Gastroesophageal sphincter (tissue), 4 donors: Measurements from ENCODE around the gene KCNE1. TPM values are rescaled to one million over a fixed set of nuclear protein-coding genes. Genes with fewer than 3 reads are reported as not detected.

Experiments
- ATAC-seq: fragments of 150-250 bp; one replicate; pipeline ENCODE4 v1.9.1; 2016; ENCODE audit warnings: mild to moderate bottlenecking, moderate library complexity
- H3K27ac ChIP-seq, 4 donors: fragments of 200-600 bp; sonication (generic) in 3 of 4; 1 replicate in 3 of 4; 2 replicates in 1 of 4; pipeline ENCODE4 v1.5.1; 2016 to 2019
- H3K27me3 ChIP-seq: fragments of 200-600 bp; sonication (generic); one replicate; pipeline ENCODE4 v1.5.1; 2019
- H3K36me3 ChIP-seq, 2 donors: fragments of 200-600 bp; sonication (generic); one replicate each; pipeline ENCODE4 v1.5.1; 2019; ENCODE audit warnings: control low read depth in 1 of 2
- H3K4me1 ChIP-seq, 3 donors: fragments of 200-600 bp; sonication (generic); 1 replicate in 2 of 3; 2 replicates in 1 of 3; pipeline ENCODE4 v1.5.1; 2016 to 2019; ENCODE audit warnings: control low read depth in 2 of 3
- H3K4me3 ChIP-seq, 2 donors: fragments of 200-600 bp; sonication (generic); one replicate each; pipeline ENCODE4 v1.5.1; 2019; ENCODE audit warnings: mild to moderate bottlenecking in 1 of 2, moderate library complexity in 1 of 2
- H3K9me3 ChIP-seq, 3 donors: fragments of 200-600 bp; sonication (generic); one replicate each; pipeline ENCODE4 v1.5.1; 2017 to 2019; ENCODE audit warnings: control low read depth in 2 of 3
- EP300 ChIP-seq: sonication (generic); formaldehyde crosslinking; IDR thresholded peaks from one replicate; pipeline ENCODE4 v1.6.1; 2017; ENCODE audit warnings: antibody characterized with exemption, mild to moderate bottlenecking
- POLR2A ChIP-seq, 2 donors: fragments of 450-650 bp; IDR thresholded peaks; one replicate each; pipeline ENCODE4 v1.6.1; 2017; ENCODE audit warnings: antibody characterized with exemption in 2 of 2, mild to moderate bottlenecking in 2 of 2, moderate library complexity in 1 of 2
- POLR2AphosphoS5 ChIP-seq: sonication (generic); formaldehyde crosslinking; IDR thresholded peaks from one replicate; pipeline ENCODE4 v1.6.1; 2017; ENCODE audit warnings: antibody characterized with exemption
- WGBS, 2 donors: methylation state at CpG; one replicate each; pipeline ENCODE4 v1.1.5; 2018; ENCODE audit warnings: low coverage in 1 of 2; 5-methylcytosine and 5-hydroxymethylcytosine counted together
- total RNA-seq, 4 donors: library from RNA; depleted of rRNA; stranded (reverse); fragments of >200 nt; gene quantifications; one replicate each; pipeline ENCODE4 v1.1.0, GENCODE V29; 2016
- TF ChIP-seq, protein P1 (sequence below), 4 experiments: fragments of 200-600 bp in 2 of 4; fragments of 450-650 bp in 2 of 4; sonication (generic) in 1 of 4; IDR thresholded peaks; one replicate each; pipeline ENCODE4 v1.5.1; 2017 to 2019; ENCODE audit warnings: antibody characterized with exemption in 4 of 4, mild to moderate bottlenecking in 2 of 4, moderate library complexity in 2 of 4

KCNE1 gene
- total RNA-seq, 4 donors from 2014 or later: 0.64 to 6.4 (median 3.0) TPM

DNA sequence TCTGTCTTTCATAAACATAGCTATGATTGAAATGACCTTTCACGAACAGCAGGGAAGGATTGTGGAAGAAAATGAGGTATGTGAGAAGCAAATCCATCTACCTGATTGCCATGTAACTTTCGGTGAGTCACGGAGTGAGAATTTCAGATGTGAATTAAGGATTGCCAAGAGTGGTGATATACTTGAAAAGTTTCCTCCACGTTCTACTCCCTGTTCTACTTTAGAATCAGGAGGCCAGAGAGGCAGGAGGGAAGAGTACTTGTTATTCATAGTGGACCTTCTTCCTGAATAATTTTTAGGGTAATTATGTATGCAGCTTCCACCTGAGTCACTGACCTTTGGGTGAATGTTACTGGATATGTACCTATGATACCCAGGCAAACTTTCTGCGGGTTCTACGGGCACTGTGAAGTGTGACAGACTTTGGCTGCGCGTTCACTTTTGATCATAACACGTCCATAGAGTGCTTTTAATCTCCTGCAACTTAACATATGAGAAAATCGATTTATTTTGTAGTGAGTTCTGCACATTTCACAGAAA is 2.6 kb upstream of the KCNE1 start:
- no peak overlapping the region for H3K4me3 ChIP-seq
- 69 to 81% methylated on average over 6 to 10 of the region's 10 CpGs for WGBS, 2 donors
- no peaks in the 10 kb centered on the region for H3K27me3 ChIP-seq
- H3K4me1 ChIP-seq: peaks cover 0 to 30% (median 7%) of the 10 kb centered on the region in 3 donors
- TF ChIP-seq POLR2AphosphoS5 (peak; percentile 39), POLR2A (IDR thresholded peaks at IDR 0.05) (no peak)
- TF ChIP-seq, protein P1, sequence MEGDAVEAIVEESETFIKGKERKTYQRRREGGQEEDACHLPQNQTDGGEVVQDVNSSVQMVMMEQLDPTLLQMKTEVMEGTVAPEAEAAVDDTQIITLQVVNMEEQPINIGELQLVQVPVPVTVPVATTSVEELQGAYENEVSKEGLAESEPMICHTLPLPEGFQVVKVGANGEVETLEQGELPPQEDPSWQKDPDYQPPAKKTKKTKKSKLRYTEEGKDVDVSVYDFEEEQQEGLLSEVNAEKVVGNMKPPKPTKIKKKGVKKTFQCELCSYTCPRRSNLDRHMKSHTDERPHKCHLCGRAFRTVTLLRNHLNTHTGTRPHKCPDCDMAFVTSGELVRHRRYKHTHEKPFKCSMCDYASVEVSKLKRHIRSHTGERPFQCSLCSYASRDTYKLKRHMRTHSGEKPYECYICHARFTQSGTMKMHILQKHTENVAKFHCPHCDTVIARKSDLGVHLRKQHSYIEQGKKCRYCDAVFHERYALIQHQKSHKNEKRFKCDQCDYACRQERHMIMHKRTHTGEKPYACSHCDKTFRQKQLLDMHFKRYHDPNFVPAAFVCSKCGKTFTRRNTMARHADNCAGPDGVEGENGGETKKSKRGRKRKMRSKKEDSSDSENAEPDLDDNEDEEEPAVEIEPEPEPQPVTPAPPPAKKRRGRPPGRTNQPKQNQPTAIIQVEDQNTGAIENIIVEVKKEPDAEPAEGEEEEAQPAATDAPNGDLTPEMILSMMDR (IDR thresholded peaks at IDR 0.05): no peak
- no peaks in the 10 kb centered on the region for H3K9me3 ChIP-seq
- ATAC-seq: no peak
- H3K36me3 ChIP-seq: peaks cover 0 to 38% of the 10 kb centered on the region in 2 donors
- H3K27ac ChIP-seq: peak overlapping the region in 3 of 4 donors; percentile 1 to 24 (median 8)

GRCh38 chr21:34513129-34513675 is 1.2 kb upstream of the KCNE1 start:
- Histone ChIP-seq H3K36me3 (peaks cover 0 to 24% of the 10 kb centered on the region in 2 donors), H3K27me3 (no peaks in the 10 kb centered on the region), H3K9me3 (no peaks in the 10 kb centered on the region), H3K4me1 (peaks cover 0 to 26% (median 7%) of the 10 kb centered on the region in 3 donors), H3K27ac (peak overlapping the region in 1 of 4 donors; percentile 14), H3K4me3 (no peak overlapping the region)
- 67 to 100% methylated on average over 1 to 2 of the region's 2 CpGs for WGBS, 2 donors
- ATAC-seq: peak; percentile 40
- TF ChIP-seq EP300 (no peak), POLR2AphosphoS5 (no peak), POLR2A (IDR thresholded peaks at IDR 0.05) (no peak)
- TF ChIP-seq, protein P1 (IDR thresholded peaks at IDR 0.05): no peak

DNA sequence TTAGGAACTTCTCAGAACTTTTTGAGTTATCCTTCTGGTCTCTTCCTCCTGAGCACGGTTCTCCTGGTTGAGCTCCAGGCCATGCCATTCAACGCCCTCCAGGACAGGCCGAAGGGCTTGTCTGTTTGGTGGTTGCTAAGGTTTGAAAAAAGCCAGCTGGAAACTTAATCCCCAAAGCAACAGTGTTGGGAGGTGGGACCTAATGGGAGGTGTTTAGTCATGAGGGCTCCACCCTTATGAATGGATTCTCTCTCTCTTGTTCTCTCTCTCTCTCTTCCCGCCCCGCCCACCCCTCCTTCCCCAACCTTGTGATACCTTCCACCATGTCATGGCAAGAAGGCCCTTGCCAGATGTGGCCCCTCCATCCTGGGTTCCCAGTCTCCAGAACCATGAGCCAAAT is 829 bp downstream of the KCNE1 start:
- no peaks in the 10 kb centered on the region for H3K27me3 ChIP-seq
- WGBS, 2 donors: 29 to 70% methylated on average over 3 to 5 of the region's 5 CpGs
- no peak overlapping the region for H3K4me3 ChIP-seq
- no peaks in the 10 kb centered on the region for H3K9me3 ChIP-seq
- peaks cover 0 to 4% of the 10 kb centered on the region in 2 donors for H3K36me3 ChIP-seq
- H3K27ac ChIP-seq: peak overlapping the region in 2 of 4 donors; percentile 29 to 66
- TF ChIP-seq POLR2A (IDR thresholded peaks at IDR 0.05): no peak
- TF ChIP-seq, protein P1 (IDR thresholded peaks at IDR 0.05): no peak
- TF ChIP-seq POLR2AphosphoS5: no peak
- no peak for TF ChIP-seq EP300
- peaks cover 0 to 15% (median 7%) of the 10 kb centered on the region in 3 donors for H3K4me1 ChIP-seq
- no peak for ATAC-seq

GRCh38 chr21:34510148-34511142 is 1.6 kb downstream of the KCNE1 start:
- peak overlapping the region in 1 of 2 donors; percentile 5 for H3K4me3 ChIP-seq
- WGBS, 2 donors: 36 to 90% methylated on average over 3 to 5 of the region's 15 CpGs
- no peaks in the 10 kb centered on the region for H3K27me3 ChIP-seq
- TF ChIP-seq, protein P1 (IDR thresholded peaks at IDR 0.05): peak; percentile 53 to 89 (median 82)
- TF ChIP-seq POLR2AphosphoS5: no peak
- no peak for TF ChIP-seq POLR2A (IDR thresholded peaks at IDR 0.05)
- no peaks in the 10 kb centered on the region for H3K9me3 ChIP-seq
- peak; percentile 80 for ATAC-seq
- H3K36me3 ChIP-seq: no peaks in the 10 kb centered on the region
- peaks cover 0 to 15% (median 7%) of the 10 kb centered on the region in 3 donors for H3K4me1 ChIP-seq
- peak overlapping the region in 2 of 4 donors; percentile 8 to 66 for H3K27ac ChIP-seq
